ENCODE measurements around the gene DROSHA. TPM values are rescaled to one million over a fixed set of nuclear protein-coding genes. Genes with fewer than 3 reads are reported as not detected.

The DROSHA gene
- total and polyA plus RNA-seq, 10 donors = 34.8 to 68.5 (median 46.0) TPM

- H3K27me3 ChIP-seq (replicated peaks in 1 of 7) = no peaks in the 10 kb centered on the region
- no peak for TF ChIP-seq CTCF (IDR thresholded peaks at IDR 0.05 in 8 of 11, conservative IDR thresholded peaks at IDR 0.05 in 3 of 11)
- TF ChIP-seq POLR2AphosphoS5 (IDR thresholded peaks at IDR 0.05) = no peak
- no peak for TF ChIP-seq POLR2A (IDR thresholded peaks at IDR 0.05)
- intact Hi-C loops (cut with DNase I; ENCODE audit: low total_unique reads) = no loop called here
- no peaks in the 10 kb centered on the region for H3K4me1 ChIP-seq
- H3K9me3 ChIP-seq = no peaks in the 10 kb centered on the region
- peaks cover 0 to 74% (median 22%) of the 10 kb centered on the region in 6 donors for H3K36me3 ChIP-seq
- no peak overlapping the region for H3K27ac ChIP-seq
- no peak for DNase-seq
- 88 to 96% (median 92%) methylated on average over 3 of the region's 3 CpGs for WGBS, 5 donors
- no peak overlapping the region for H3K4me3 ChIP-seq
Measured at GRCh38 chr5:31442058-31442745, 89.7 kb downstream of the DROSHA start.

- H3K4me1 ChIP-seq = no peaks in the 10 kb centered on the region
- WGBS, 5 donors = 78 to 98% (median 91%) methylated on average over 1 of the region's 1 CpG
- no peak for DNase-seq
- no peaks in the 10 kb centered on the region for H3K27me3 ChIP-seq (replicated peaks in 1 of 7)
- intact Hi-C loops (cut with DNase I; ENCODE audit: low total_unique reads) = no loop called here
- H3K9me3 ChIP-seq = no peaks in the 10 kb centered on the region
- no peak overlapping the region for H3K27ac ChIP-seq
- H3K36me3 ChIP-seq = peaks cover 0 to 92% (median 41%) of the 10 kb centered on the region in 6 donors
- H3K4me3 ChIP-seq = no peak overlapping the region
- TF ChIP-seq POLR2AphosphoS5 (IDR thresholded peaks at IDR 0.05) (no peak), CTCF (IDR thresholded peaks at IDR 0.05 in 8 of 11, conservative IDR thresholded peaks at IDR 0.05 in 3 of 11) (no peak), POLR2A (IDR thresholded peaks at IDR 0.05) (no peak)
Measured at GRCh38 chr5:31436851-31437250, 95.0 kb downstream of the DROSHA start.

- DNase-seq = no peak
- TF ChIP-seq POLR2A (IDR thresholded peaks at IDR 0.05) (no peak), POLR2AphosphoS5 (IDR thresholded peaks at IDR 0.05) (no peak), CTCF (IDR thresholded peaks at IDR 0.05 in 8 of 11, conservative IDR thresholded peaks at IDR 0.05 in 3 of 11) (no peak)
- 94 to 98% (median 96%) methylated on average over 4 of the region's 4 CpGs for WGBS, 5 donors
- H3K36me3 ChIP-seq = peaks cover 0 to 99% (median 45%) of the 10 kb centered on the region in 6 donors
- H3K27me3 ChIP-seq (replicated peaks in 1 of 7) = no peaks in the 10 kb centered on the region
- no peaks in the 10 kb centered on the region for H3K4me1 ChIP-seq
- no peak overlapping the region for H3K27ac ChIP-seq
- intact Hi-C loops (cut with DNase I; ENCODE audit: low total_unique reads) = no loop called here
- no peaks in the 10 kb centered on the region for H3K9me3 ChIP-seq
- no peak overlapping the region for H3K4me3 ChIP-seq
Measured at GRCh38 chr5:31435730-31436129, 96.2 kb downstream of the DROSHA start.

- H3K36me3 ChIP-seq = peaks cover 0 to 100% (median 45%) of the 10 kb centered on the region in 6 donors
Measured at GRCh38 chr5:31434898-31435297, 97.0 kb downstream of the DROSHA start.

More at GRCh38 chr5:31434898-31435297, 97.0 kb downstream of the DROSHA start:
- H3K4me3 ChIP-seq = no peak overlapping the region
- H3K27me3 ChIP-seq (replicated peaks in 1 of 7) = no peaks in the 10 kb centered on the region
- H3K9me3 ChIP-seq = no peaks in the 10 kb centered on the region
- TF ChIP-seq CTCF (IDR thresholded peaks at IDR 0.05 in 8 of 11, conservative IDR thresholded peaks at IDR 0.05 in 3 of 11) (no peak), POLR2AphosphoS5 (IDR thresholded peaks at IDR 0.05) (no peak), POLR2A (IDR thresholded peaks at IDR 0.05) (no peak)
- DNase-seq = no peak
- H3K4me1 ChIP-seq = no peaks in the 10 kb centered on the region
- no peak overlapping the region for H3K27ac ChIP-seq
- WGBS, 5 donors = 67 to 96% (median 90%) methylated on average over 2 of the region's 2 CpGs
- intact Hi-C loops (cut with DNase I; ENCODE audit: low total_unique reads) = no loop called here
